Right renal pelvis (tissue), 4 donors: ENCODE results near the gene ANKS1B. TPM values are rescaled to one million over a fixed set of nuclear protein-coding genes. Genes with fewer than 3 reads are reported as not detected.
A peak's percentile ranks its signal among the peaks of the same experiment; 100 is the strongest.

Source experiments
- DNase-seq, 4 donors: peaks; one replicate each; pipeline ENCODE4 v3.0.0-alpha.2; 2013; ENCODE audit warnings: low read depth in 4 of 4, low spot score in 3 of 4, missing footprints in 1 of 4
- polyA plus RNA-seq, 4 donors: library from polyadenylated mRNA; unstranded; fragments of 120-200 nt; gene quantifications; one replicate each; pipeline ENCODE4 v1.2.1, GENCODE V29; 2013; ENCODE audit not compliant: insufficient read length in 4 of 4

Gene ANKS1B
- polyA plus RNA-seq, 4 donors = 3.1 to 3.9 (median 3.7) TPM

GRCh38 chr12:99966429-99966828 lies 18.3 kb downstream of the ANKS1B start:
- DNase-seq = no peak

DNA sequence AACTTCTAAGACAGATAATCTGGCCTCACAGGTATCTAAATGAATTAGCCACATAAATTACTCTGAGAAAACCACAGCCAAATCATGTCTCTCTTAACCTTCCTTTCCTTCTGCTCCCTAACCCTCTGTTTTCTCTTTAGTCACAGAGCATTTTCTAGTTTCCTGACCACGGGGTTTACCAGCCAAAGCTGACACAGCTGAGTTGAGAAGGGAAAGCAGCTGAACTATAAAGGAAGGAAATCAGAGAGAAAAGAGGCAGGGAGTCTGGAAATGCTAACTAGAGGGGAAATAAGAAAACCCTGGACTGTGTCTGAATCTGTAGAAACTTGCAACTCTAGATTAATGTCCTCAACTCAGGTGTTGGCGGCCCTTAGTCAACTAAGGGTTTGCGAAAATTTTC lies 24.4 kb downstream of the ANKS1B start:
- no peak for DNase-seq

DNA sequence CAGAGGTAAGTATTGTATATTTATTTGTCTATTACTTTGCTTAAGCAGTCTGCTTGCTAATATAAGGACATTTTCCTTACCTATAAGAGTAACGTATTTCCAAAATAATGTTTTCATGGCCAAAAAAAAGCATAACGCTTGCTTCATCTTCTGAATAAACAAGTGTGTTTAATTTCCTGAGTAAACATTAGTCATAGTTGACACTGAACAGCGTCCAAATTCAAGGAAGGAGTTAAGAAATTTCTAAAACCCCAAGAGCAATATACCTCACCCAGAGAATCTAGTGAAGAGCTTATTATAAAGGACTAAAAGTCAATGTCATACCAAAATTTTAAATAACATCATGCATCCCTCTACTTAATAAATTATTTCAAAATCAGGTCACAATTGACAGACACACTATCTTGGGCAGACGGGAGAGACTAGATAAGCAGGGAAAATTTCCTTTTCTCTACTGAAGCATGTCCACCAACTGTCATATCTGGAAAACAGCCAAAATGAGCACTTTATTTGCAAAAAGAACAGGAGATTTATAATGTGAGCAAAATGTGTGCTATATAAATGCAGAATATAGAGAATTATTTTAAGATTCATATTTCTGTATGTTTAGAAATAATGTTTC lies 25.1 kb downstream of the ANKS1B start:
- no peak for DNase-seq

GRCh38 chr12:99957866-99958466 lies 26.8 kb downstream of the ANKS1B start:
- no peak for DNase-seq

DNA sequence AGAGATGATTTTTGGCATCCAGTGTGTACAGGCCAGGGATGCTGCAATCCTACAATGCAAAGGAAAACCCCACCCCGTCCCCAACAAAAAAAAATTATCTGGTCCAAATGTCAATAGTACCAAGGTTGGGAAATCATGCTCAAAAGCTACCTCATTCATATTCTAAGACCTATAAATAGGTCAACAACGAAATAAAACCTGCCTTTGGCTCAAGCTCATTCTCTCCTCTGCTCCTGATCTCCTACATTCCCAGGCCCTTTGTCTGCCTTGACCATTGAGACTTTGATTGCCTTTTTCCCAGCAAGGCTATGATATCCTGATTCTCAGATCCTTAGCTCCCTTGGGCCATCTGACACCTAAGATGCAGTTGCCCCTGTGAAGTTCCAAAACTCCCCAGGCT lies 30.0 kb downstream of the ANKS1B start:
- no peak for DNase-seq

DNA sequence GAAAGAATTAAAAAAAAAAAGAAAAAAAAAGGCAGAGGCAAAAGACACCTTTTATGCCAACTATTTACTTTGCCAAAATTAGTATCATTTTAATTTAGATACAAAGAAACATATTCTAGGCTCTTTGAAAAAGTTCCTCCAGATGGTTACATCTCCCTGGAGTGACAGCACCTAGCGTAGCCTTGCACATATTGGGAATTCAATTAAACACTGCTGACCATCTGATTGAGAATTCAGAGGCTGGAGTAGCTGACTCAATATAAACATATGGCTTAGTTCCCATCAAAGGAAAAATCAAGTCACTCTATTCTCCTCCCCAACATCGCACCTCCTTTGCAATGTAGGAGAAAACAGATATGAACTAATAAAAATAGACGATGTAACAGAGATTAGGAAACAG lies 36.4 kb downstream of the ANKS1B start:
- DNase-seq = no peak

- no peak for DNase-seq
Observed at GRCh38 chr12:99946131-99946530, 38.6 kb downstream of the ANKS1B start.

- DNase-seq = no peak
Observed at GRCh38 chr12:99935608-99936007, 49.1 kb downstream of the ANKS1B start.

GRCh38 chr12:99926511-99927169 lies 58.1 kb downstream of the ANKS1B start:
- DNase-seq = no peak

DNA sequence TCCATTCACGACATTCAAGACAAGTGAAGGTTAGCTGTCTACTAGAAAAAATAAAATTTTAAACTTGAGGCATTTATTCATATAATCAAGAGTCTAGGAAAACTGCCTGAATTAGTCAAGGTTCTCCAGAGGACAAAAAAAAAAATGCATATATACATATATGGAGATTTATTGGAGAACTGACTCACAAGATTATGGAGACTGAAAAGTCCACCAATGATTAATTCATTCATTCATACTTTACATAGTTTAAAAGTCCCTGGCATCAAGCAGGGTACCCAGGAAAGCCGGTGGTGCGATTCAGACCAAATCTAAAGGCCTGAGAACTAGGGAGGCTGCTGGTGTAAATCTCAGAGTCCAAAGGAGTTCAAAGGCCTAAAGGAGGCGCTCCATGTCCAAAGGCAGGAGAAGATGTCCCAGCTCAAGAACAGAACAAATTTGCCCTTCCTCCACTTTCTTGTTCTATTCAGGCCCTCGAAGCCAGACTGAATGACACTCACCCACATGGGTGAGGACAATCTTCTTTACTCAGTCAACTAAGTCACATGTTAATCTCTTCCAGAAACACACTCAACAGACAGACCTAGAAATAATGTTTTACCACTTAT lies 64.3 kb downstream of the ANKS1B start:
- no peak for DNase-seq

DNA sequence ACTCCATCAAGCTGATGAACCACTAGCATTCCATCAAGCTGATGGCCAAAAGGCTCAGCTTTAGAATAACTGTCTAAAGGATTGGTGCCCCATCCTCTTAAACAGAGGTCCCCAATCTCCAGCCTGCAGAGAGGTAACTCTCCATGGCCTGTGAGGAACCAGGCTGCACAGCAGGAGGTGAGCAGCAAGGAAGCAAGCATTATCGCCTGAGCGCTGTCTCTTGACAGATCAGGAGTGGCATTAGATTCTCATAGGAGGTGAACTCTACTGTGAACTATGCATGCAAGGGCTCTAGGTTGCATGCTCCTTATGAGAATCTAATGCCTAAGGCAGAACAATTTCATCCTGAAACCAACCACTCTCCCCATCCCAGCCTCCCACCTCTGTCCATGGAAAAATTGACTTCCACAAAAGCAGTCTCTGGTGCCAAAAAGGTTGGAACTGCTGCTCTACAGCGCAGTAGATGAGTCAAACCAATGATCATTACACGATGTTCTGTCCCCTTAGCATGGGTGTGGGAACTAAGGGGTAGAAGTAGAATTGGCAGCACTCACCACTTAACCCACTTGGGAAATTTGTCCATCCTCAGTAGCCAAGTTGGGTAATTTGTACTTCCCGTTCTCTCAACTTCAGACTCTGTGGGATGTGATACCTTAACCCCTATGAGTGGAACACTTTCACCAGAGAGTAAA lies 66.9 kb downstream of the ANKS1B start:
- no peak for DNase-seq

DNA sequence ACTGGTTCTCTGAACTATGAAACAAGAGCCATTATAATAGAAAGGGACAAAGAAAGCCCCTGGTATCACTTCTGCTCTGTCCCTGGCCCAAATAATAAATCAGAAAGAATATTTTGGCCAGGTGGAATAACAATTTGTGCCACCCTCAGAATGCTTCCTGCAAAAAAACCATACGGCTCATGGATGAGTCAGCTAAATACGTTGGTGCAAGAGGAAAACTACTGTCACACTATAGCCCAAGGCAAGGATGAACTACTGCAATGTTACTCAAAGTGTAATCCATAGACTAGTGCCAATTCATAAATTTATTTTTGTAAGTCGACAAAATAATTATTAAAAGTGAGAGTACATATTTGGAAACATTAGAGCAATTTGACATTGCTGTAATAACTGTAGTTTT lies 68.2 kb downstream of the ANKS1B start:
- DNase-seq = no peak

GRCh38 chr12:99915251-99916082 lies 69.3 kb downstream of the ANKS1B start:
- DNase-seq = no peak

GRCh38 chr12:99914206-99914605 lies 70.5 kb downstream of the ANKS1B start:
- DNase-seq = no peak

- DNase-seq = no peak
Observed at GRCh38 chr12:99911967-99912366, 72.8 kb downstream of the ANKS1B start.

- peak in 2 of 4 donors; percentile 2 to 3 for DNase-seq
Observed at GRCh38 chr12:99911081-99911480, 73.7 kb downstream of the ANKS1B start.

- DNase-seq = no peak
Observed at GRCh38 chr12:99910342-99910741, 74.4 kb downstream of the ANKS1B start.

DNA sequence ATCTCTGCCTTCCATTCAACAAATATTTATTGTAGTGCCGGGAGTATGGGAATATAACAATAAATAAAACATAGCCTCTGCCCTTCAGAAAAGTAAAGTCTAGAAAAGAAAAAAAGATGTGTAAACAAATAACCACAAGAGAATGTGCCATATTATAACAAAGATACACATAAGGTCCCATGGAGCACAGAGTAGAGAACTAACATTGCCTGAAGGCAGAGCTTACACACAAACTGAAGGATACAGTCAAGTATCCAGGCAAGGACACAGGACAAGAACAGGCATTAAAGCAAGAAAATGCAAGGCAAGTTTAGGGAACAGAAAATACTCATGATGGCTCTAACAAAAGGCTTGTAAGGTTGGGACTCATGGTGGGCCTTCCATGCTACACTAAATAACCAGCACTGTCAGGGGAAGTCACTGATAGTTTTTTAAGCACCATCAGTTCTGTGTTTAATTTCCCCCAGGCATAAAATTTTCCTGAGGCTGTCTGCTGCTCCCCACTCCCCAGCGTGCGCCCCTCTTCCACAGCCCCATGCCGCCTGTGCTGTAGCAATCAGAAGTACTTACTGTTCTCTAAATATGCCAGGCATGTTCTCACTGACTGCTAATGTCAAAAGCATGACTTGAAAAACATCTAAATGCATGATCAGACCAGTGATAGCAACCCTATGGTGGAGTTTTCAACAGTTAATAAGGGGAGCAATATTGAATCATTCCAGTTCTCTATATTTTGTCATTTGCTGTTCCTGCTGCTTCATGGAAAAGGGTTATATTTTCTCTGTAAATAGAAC lies 77.8 kb downstream of the ANKS1B start:
- DNase-seq = no peak

DNA sequence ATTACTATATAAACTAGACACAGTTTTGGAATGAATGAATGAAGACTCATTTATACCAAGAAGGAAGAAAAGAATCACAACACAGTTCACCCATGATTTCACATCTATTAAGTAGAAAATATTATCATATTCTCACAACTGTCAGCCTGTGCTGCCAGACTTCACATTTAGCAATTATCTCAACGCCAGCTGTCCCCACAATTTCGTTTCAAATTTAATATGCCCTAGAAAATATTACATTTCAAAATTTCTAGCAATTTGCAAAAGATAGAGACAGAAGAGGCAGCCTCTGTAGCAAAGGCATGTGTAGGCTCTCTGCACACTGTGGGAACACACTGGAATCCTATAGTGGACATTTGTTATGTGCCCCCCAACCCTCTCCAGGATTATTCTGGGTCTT lies 83.6 kb downstream of the ANKS1B start:
- DNase-seq = no peak

GRCh38 chr12:99898645-99899044 lies 86.1 kb downstream of the ANKS1B start:
- no peak for DNase-seq
